ENCODE results near the gene AOPEP.

GRCh38 chr9:95030344-95030743 lies 303.8 kb downstream of the AOPEP start:
- no peak for TF ChIP-seq EP300 (IDR thresholded peaks at IDR 0.05)
- TF ChIP-seq CTCF (IDR thresholded peaks at IDR 0.05), result no peak
- TF ChIP-seq POLR2A (IDR thresholded peaks at IDR 0.05; ENCODE audit: low read depth), result no peak

Measured in esophagus muscularis mucosa (tissue), 4 donors.